H1 (cell line): ENCODE data around the gene RAB2B. TPM values are rescaled to one million over a fixed set of nuclear protein-coding genes. Genes with fewer than 3 reads are reported as not detected.

Experiments
- CHD7 ChIP-seq: fragments of 300-600 bp; sonication (generic); IDR thresholded peaks from 2 replicates; pipeline ENCODE4 v1.7.1; 2012; ENCODE audit warnings: low read length, moderate library complexity, mild to moderate bottlenecking, inconsistent platforms; ENCODE audit not compliant: insufficient replicate concordance
- EZH2 ChIP-seq: fragments of 200-600 bp; sonication (generic); IDR thresholded peaks from 2 replicates; pipeline ENCODE4 v1.7.1; 2012; ENCODE audit warnings: low read depth, mild to moderate bottlenecking, moderate library complexity, low read length, inconsistent platforms; ENCODE audit not compliant: severe bottlenecking
- KDM5A ChIP-seq: fragments of 200-600 bp; IDR thresholded peaks from 2 replicates; pipeline ENCODE4 v1.7.1; 2012; ENCODE audit warnings: mild to moderate bottlenecking, low read length, inconsistent platforms, mixed read lengths
- NANOG ChIP-seq: IDR thresholded peaks from 2 replicates; pipeline ENCODE4 v1.6.1; 2011; ENCODE audit warnings: low read length, low read depth, mild to moderate bottlenecking, inconsistent platforms; ENCODE audit not compliant: insufficient read depth, poor library complexity, severe bottlenecking
- polyA plus RNA-seq, 7 experiments: library from polyadenylated mRNA; depleted of rRNA in 3 of 7; stranded (reverse) in 5 of 7; unstranded in 2 of 7; fragments of >200 nt in 5 of 7; fragments of 200-250 nt in 2 of 7; gene quantifications; 1 replicate in 5 of 7; 2 replicates in 1 of 7; 4 replicates in 1 of 7; pipeline versions ENCODE4 v1.2.1 to v1.2.3, GENCODE V29; 2011 to 2013; ENCODE audit warnings: missing spikeins in 2 of 7, mixed read lengths in 2 of 7
- total RNA-seq: library from RNA; stranded (reverse); fragmentation: NEBNext Ultra II Directional; extraction: Animal tissue kit (Norgen Biotek cat#: 25700); gene quantifications from 2 replicates; pipeline ENCODE4 v1.2.1, GENCODE V29; 2021

Gene RAB2B
- total and polyA plus RNA-seq, 2 of the 8 experiments (the other 6 are each of a cell fraction or from before 2014, with no cell fraction given): 23.4 to 26.1 TPM

GRCh38 chr14:21496453-21496852 lies 19.7 kb upstream of the RAB2B start (continued):
- TF ChIP-seq CHD7 (no peak), EZH2 (no peak), KDM5A (no peak), NANOG (no peak)
